Stimulated activated CD4-positive, alpha-beta T cell treated with anti-CD3 and anti-CD28 coated beads, Interleukin-4, amount 100 ng/mL, for 48 hours (primary cell): Measurements from ENCODE around the gene TM9SF2.

Experiments
- DNase-seq, 2 donors: peaks; one replicate each; pipeline ENCODE4 v3.0.0-alpha.2; 2020; ENCODE audit warnings: low read depth in 2 of 2

Gene TM9SF2

GRCh38 chr13:99577934-99578917 lies 77.0 kb downstream of the TM9SF2 start:
- DNase-seq, result no peak

GRCh38 chr13:99580500-99581268 lies 79.4 kb downstream of the TM9SF2 start:
- DNase-seq, result no peak

- no peak for DNase-seq
These were observed 81.2 kb downstream of the TM9SF2 start for GRCh38 chr13:99582511-99582910.

GRCh38 chr13:99585609-99586008 lies 84.3 kb downstream of the TM9SF2 start:
- DNase-seq, result no peak

GRCh38 chr13:99587021-99587420 lies 85.7 kb downstream of the TM9SF2 start:
- no peak for DNase-seq

GRCh38 chr13:99587893-99588606 lies 86.8 kb downstream of the TM9SF2 start:
- no peak for DNase-seq

GRCh38 chr13:99589575-99589974 lies 88.3 kb downstream of the TM9SF2 start:
- no peak for DNase-seq

GRCh38 chr13:99590519-99591011 lies 89.3 kb downstream of the TM9SF2 start:
- no peak for DNase-seq

GRCh38 chr13:99596180-99596579 lies 94.9 kb downstream of the TM9SF2 start:
- no peak for DNase-seq

- DNase-seq, result no peak
These were observed 99.0 kb downstream of the TM9SF2 start for GRCh38 chr13:99600318-99600717.

GRCh38 chr13:99601535-99601934 lies 100.3 kb downstream of the TM9SF2 start:
- no peak for DNase-seq

- DNase-seq, result no peak
These were observed 103.4 kb downstream of the TM9SF2 start for GRCh38 chr13:99604636-99605035.

- DNase-seq, result peak; percentile 12 to 32
These were observed 104.4 kb downstream of the TM9SF2 start for GRCh38 chr13:99605420-99606323.

GRCh38 chr13:99606324-99607066 lies 105.2 kb downstream of the TM9SF2 start, which contains the start of gene CLYBL:
Gene CLYBL, plus strand, starts transcription at chr13:99606690.
- DNase-seq, result peak; percentile 85 to 91

GRCh38 chr13:99608345-99608744 lies 107.1 kb downstream of the TM9SF2 start:
- DNase-seq, result no peak

- no peak for DNase-seq
These were observed 109.5 kb downstream of the TM9SF2 start for GRCh38 chr13:99610702-99611289.
